GM12872 (cell line): Measurements from ENCODE around the gene MRPL2.

Experiments used
- CTCF ChIP-seq: IDR thresholded peaks from 3 replicates; pipeline ENCODE4 v1.5.1; 2011; ENCODE audit warnings: low read depth, mild to moderate bottlenecking, low read length, moderate library complexity; ENCODE audit not compliant: insufficient read depth

MRPL2 gene

DNA sequence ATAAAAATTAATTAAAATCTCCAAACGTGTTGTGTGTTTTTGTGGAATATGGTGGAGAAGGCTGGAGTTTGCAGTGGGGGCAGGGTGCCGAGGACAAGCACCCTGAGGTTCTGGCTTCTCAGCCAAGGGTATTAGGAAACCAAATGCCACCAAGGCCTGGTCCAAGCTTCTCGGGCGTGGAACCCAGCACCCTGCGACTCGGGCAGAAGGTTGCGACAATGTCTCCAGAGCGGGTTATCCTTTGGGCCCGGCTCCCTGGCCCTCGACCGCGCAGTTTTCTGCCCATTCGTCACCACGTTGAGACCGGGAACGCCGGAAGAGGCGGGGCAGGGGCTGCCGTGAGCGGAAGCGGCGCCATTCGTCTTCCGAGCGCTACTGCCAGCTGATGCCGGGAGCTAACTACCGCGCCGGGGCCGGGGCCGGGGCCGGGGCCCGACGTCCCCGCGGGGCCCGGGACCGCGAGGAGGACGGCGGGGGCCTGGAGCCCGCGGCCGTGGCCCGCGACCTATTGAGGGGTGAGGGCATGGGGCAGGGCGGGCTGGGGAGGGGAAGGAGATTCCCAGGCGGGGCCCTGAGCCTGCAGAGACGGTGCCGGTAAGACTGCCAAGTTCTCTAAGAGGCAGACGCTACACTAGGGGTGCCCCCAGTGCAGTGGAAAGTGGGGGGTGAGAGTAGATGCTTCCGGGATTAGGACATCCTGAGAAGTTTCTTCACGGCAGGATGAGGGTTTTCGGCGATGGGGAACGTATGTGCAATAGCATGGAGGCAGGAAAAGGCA, 37.8 kb downstream of the MRPL2 start, which contains the start of gene RRP36:
Gene RRP36, plus strand, starts transcription at position 354 of the 778 bp plus-strand sequence. Its CDS starts 32 bp downstream, at position 386.
- TF ChIP-seq CTCF, result no peak

DNA sequence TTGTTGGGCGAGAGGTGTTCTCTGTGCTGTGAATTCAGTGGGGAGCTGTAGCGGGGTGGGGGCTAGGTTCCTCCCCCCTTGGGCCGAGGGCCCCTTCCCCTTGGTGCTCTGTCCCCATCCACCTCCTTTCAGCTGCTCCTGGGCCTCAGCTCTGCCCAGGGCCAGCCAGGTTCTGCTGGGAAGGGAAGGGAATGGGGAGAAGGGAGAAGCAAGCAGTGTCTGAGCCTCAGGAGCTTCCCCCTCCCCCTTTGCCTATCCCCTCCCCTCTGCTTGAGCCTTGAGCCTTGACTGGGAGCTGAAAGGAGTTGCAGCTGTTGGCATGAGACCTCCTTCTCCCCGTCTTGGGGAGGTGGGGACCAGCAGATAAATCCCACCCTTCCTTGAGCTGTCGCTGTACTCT, 38.4 kb downstream of the MRPL2 start:
- TF ChIP-seq CTCF, result no peak

DNA sequence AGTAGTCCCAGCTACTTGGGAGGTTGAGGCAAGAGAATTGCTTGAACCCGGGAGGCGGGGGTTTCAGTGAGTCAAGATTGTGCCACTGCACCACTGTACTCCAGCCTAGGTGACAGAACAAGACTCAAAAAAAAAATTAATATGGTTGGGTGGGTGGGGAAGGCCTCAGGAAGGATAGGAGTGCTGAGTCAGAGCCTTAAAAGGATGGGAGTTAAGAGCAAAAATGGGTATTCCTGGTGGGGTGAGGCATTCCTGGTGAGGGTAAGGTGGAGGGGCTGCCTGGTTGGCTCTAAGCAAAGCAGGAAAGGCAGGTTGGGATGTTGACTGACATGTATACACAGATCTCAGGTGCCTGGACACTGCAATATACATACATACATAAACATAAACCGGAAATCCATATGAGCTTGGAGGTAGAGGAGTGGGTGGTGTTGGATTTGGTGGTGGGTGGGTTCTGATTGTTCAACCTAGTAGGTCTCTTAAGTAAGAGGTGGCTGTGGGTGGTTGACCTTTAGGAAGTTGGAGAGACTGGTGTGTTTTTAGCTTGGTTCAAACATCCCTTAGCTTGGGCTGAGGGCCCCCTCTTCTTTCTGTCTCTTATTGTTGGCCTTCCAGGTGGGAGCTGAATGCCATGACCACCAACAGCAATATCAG, 39.1 kb downstream of the MRPL2 start:
- no peak for TF ChIP-seq CTCF

DNA sequence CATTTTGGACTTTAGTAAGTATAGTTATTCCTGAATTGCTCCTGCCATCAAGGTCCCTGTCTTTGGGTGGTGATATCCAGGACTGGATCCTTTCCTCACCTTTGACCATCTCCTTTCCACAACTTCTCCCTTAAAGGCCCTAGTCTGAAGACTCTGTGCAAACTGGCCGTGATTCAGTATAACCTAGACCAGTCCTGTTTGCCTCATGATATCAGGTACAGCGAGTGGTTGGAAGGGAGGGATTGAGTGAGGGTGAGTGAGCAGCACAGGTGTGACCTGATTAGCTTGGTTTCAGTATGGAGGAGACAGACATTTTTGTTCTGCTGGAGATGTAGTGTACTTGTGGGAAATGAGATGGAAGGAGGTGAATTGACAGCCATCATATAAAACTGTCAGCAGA, 40.1 kb downstream of the MRPL2 start:
- no peak for TF ChIP-seq CTCF

- TF ChIP-seq CTCF, result no peak
Observed at GRCh38 chr6:43016943-43017334, 42.3 kb downstream of the MRPL2 start.

GRCh38 chr6:43016176-43016942, 42.9 kb downstream of the MRPL2 start:
- no peak for TF ChIP-seq CTCF

DNA sequence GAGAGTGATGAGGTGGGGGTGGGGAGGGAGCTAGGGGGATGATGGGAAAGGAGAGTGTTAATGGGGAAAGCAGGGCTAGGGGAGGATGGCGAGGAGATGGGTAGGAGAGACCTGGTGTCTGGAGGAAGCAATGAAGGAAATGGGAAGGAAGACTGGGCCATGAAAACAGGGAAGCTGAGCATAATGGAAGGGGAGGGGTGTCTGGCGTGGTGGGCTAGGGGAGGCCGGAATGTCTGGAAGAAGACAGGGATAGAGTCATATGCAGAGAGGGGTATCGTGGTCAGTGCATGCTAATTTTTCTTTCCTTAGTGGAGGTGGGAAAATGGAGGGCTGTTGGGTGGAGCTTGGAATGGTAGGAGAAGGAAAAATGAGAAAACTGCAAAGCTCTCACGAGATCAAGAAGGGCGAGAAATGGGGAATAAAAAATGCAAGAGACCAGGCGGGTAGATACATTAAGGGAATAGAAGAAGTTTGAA, 44.8 kb downstream of the MRPL2 start:
- TF ChIP-seq CTCF, result no peak
